Measurements from ENCODE around the gene ARHGEF25.
A peak's percentile ranks its signal among the peaks of the same experiment; 100 is the strongest.
"Not testable (repeated sequence)": the region's sequence is repeated elsewhere in the genome, so short reads cannot be mapped to it uniquely, and the experiment has no call there.

ARHGEF25 gene

GRCh38 chr12:57611108-57611826 is at the start of gene ARHGEF25:
Gene ARHGEF25, plus strand, starts transcription at chr12:57611435. Its CDS starts 460 bp downstream, at chr12:57611895.
- no peak for DNase-seq (ENCODE audit: extremely low read depth, low read depth)

GRCh38 chr12:57563358-57563757 is 47.9 kb upstream of the ARHGEF25 start:
- DNase-seq (ENCODE audit: extremely low read depth, low read depth) = no peak
- no peak for TF ChIP-seq CTCF (IDR thresholded peaks at IDR 0.05; ENCODE audit: low read depth, low read length, missing control alignments)
- H3K4me3 ChIP-seq (replicated peaks; ENCODE audit: low read depth, low read length) = no peak overlapping the region

More at GRCh38 chr12:57611108-57611826, at the start of gene ARHGEF25:
- TF ChIP-seq CTCF (IDR thresholded peaks at IDR 0.05; ENCODE audit: low read depth, low read length, missing control alignments) = no peak
- peak within 1 kb of the TSS; percentile 54 for H3K4me3 ChIP-seq (replicated peaks; ENCODE audit: low read depth, low read length)

GRCh38 chr12:57564178-57564740 is 47.0 kb upstream of the ARHGEF25 start:
- no peak overlapping the region for H3K4me3 ChIP-seq (replicated peaks; ENCODE audit: low read depth, low read length)
- no peak for DNase-seq (ENCODE audit: extremely low read depth, low read depth)
- TF ChIP-seq CTCF (IDR thresholded peaks at IDR 0.05; ENCODE audit: low read depth, low read length, missing control alignments) = no peak

GRCh38 chr12:57568838-57569237 is 42.4 kb upstream of the ARHGEF25 start:
- TF ChIP-seq CTCF (IDR thresholded peaks at IDR 0.05; ENCODE audit: low read depth, low read length, missing control alignments) = no peak
- no peak for DNase-seq (ENCODE audit: extremely low read depth, low read depth)
- H3K4me3 ChIP-seq (replicated peaks; ENCODE audit: low read depth, low read length) = no peak overlapping the region

GRCh38 chr12:57569858-57570257 is 41.4 kb upstream of the ARHGEF25 start:
- DNase-seq (ENCODE audit: extremely low read depth, low read depth) = no peak
- H3K4me3 ChIP-seq (replicated peaks; ENCODE audit: low read depth, low read length) = no peak overlapping the region
- TF ChIP-seq CTCF (IDR thresholded peaks at IDR 0.05; ENCODE audit: low read depth, low read length, missing control alignments) = no peak

GRCh38 chr12:57570438-57570837 is 40.8 kb upstream of the ARHGEF25 start:
- H3K4me3 ChIP-seq (replicated peaks; ENCODE audit: low read depth, low read length); DNase-seq (ENCODE audit: extremely low read depth, low read depth): not testable (repeated sequence)

- DNase-seq (ENCODE audit: extremely low read depth, low read depth) = no peak
- TF ChIP-seq CTCF (IDR thresholded peaks at IDR 0.05; ENCODE audit: low read depth, low read length, missing control alignments) = no peak
These were observed 39.1 kb upstream of the ARHGEF25 start for GRCh38 chr12:57571926-57572762.

More at GRCh38 chr12:57571926-57572762, 39.1 kb upstream of the ARHGEF25 start:
- no peak overlapping the region for H3K4me3 ChIP-seq (replicated peaks; ENCODE audit: low read depth, low read length)
